ENCODE measurements around the gene ITPRID1.

DNA sequence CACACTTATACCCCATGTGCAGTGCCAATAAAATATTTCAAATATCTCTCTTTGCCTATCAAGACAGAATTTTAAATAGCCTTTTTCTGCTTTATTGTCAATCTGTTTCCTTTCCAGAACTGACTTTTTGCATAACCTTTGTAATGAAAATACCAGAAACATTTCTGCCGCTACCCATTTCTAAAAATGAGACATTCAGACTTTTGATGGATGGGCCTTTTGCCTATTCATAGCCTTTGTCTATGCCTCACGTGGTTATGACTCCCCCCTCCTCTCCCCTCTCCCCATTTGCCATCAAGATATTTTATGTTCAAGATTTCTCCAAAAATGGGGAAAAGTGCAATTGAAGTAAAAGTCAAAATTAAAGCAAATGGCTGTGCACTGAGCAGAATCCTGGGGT is 179.0 kb downstream of the ITPRID1 start:
- TF ChIP-seq EZH2 (conservative IDR thresholded peaks at IDR 0.05; ENCODE audit: low read depth, low read length): no peak
- no peak for TF ChIP-seq ZNF263 (CRISPR knock-in tag; IDR thresholded peaks at IDR 0.05)
- TF ChIP-seq ZNF383 (CRISPR knock-in tag; IDR thresholded peaks at IDR 0.05; ENCODE audit: borderline replicate concordance): no peak
- TF ChIP-seq KDM3A (CRISPR knock-in tag; IDR thresholded peaks at IDR 0.05; ENCODE audit: low read depth): no peak
- TF ChIP-seq, protein P1, sequence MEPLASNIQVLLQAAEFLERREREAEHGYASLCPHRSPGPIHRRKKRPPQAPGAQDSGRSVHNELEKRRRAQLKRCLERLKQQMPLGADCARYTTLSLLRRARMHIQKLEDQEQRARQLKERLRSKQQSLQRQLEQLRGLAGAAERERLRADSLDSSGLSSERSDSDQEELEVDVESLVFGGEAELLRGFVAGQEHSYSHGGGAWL (CRISPR knock-in tag; IDR thresholded peaks at IDR 0.05): no peak
- TF ChIP-seq, protein P2, sequence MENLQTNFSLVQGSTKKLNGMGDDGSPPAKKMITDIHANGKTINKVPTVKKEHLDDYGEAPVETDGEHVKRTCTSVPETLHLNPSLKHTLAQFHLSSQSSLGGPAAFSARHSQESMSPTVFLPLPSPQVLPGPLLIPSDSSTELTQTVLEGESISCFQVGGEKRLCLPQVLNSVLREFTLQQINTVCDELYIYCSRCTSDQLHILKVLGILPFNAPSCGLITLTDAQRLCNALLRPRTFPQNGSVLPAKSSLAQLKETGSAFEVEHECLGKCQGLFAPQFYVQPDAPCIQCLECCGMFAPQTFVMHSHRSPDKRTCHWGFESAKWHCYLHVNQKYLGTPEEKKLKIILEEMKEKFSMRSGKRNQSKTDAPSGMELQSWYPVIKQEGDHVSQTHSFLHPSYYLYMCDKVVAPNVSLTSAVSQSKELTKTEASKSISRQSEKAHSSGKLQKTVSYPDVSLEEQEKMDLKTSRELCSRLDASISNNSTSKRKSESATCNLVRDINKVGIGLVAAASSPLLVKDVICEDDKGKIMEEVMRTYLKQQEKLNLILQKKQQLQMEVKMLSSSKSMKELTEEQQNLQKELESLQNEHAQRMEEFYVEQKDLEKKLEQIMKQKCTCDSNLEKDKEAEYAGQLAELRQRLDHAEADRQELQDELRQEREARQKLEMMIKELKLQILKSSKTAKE (CRISPR knock-in tag; IDR thresholded peaks at IDR 0.05; ENCODE audit: borderline replicate concordance): no peak
- TF ChIP-seq POLR2AphosphoS5 (IDR thresholded peaks at IDR 0.05; ENCODE audit: low read depth, low read length): no peak
- TF ChIP-seq TBL1XR1 (IDR thresholded peaks at IDR 0.05; ENCODE audit: borderline replicate concordance, low read length, partially characterized antibody): no peak
- no peak for TF ChIP-seq PHF21A (CRISPR knock-in tag; IDR thresholded peaks at IDR 0.05)
- TF ChIP-seq, protein P3, sequence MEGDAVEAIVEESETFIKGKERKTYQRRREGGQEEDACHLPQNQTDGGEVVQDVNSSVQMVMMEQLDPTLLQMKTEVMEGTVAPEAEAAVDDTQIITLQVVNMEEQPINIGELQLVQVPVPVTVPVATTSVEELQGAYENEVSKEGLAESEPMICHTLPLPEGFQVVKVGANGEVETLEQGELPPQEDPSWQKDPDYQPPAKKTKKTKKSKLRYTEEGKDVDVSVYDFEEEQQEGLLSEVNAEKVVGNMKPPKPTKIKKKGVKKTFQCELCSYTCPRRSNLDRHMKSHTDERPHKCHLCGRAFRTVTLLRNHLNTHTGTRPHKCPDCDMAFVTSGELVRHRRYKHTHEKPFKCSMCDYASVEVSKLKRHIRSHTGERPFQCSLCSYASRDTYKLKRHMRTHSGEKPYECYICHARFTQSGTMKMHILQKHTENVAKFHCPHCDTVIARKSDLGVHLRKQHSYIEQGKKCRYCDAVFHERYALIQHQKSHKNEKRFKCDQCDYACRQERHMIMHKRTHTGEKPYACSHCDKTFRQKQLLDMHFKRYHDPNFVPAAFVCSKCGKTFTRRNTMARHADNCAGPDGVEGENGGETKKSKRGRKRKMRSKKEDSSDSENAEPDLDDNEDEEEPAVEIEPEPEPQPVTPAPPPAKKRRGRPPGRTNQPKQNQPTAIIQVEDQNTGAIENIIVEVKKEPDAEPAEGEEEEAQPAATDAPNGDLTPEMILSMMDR (CRISPR knock-in tag; IDR thresholded peaks at IDR 0.05): no peak
- no peak for TF ChIP-seq TCF7 (IDR thresholded peaks at IDR 0.05; ENCODE audit: low read depth)
- no peak for TF ChIP-seq ZBTB8A (CRISPR knock-in tag; IDR thresholded peaks at IDR 0.05; ENCODE audit: borderline replicate concordance, low read depth)
- TF ChIP-seq RAD21 (CRISPR knock-in tag; IDR thresholded peaks at IDR 0.05): no peak

Data from HepG2 (cell line).